ENCODE measurements around the gene CCL1.

CCL1 gene, protein sequence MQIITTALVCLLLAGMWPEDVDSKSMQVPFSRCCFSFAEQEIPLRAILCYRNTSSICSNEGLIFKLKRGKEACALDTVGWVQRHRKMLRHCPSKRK
- total RNA-seq = 0 reads per million in 2 donors

DNA sequence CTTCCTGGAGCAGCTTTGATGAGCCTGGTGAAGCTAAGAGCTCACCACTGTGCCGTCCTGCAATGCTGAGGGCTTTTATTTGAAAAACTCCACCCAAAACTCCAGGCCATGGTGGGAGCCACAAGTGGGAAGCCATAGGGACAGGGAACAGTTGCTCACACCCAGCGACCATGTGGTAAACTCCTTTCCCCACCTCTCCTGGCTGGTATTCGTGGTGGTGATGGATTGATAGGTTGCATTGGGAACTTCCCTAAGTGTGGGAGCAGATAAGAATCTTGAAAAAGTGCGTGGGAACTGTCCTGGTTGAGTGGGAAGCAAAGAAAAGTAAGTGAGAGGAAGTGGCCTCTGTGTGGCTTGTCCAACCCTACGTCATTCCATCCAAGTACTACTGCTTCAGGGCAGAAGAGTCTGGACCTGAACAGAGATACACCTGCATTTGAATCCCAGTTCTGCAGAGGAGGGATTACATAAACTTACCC lies at the start of gene CCL1:
CCL1 (minus strand) TSS at position 51 of the 479 bp plus-strand sequence. CDS start 72 bp downstream, outside the sequence.
- DNase-seq = no peak

DNA sequence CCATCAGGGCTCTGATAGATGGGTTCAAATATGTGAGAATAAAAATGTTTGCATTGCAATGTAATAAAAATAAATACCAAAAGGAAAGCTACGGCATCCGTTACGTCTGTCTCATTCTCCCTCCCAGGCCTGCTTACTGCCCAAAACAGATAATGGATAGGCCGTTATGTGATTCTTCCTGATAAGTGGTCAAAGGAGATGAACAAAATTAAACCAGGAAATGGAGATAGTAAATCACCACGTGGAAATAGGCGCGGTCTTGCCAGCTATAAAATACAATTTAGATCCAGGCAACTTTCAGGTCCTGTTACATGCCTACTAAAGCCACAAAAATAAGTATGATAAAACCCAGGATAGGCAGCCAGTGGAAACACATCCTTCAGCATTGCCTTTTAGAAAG lies 49.5 kb upstream of the CCL1 start:
- no peak for DNase-seq

DNA sequence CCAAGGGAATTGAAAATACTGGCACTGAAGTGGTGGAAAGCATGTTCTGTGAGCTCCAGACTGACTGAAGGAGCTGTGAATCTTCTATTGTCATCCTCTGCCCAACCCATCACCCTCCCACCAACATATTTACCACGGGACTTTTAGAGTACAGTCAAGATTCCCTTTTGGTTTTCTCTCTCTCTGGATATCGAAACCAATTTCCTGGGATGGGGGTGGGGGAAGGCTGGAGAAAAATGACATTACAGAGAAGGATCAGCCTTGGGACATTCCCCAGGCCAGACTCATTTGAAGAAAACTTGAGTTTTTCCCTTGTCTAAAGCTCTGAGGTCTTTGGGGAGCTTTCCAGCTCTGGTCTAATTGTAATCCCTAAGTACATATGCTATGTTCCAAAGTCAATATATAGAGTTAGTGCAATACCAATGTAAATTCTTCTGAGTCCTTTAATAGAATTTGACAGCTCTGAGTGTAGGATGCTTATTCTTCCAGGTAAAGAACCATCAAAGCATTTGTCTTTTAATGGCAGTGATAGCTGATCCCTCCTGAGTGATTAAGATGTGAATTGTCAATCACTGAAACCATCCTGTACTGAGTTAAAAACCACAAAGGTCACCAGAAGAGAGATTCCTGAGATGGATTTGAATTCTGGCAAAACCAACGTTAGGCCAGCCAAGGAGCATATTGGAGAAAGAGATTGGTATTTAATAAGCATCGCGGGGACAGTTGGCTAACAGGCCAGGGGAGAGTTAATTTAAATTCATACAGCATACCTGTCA lies 48.8 kb upstream of the CCL1 start:
- DNase-seq = no peak

DNA sequence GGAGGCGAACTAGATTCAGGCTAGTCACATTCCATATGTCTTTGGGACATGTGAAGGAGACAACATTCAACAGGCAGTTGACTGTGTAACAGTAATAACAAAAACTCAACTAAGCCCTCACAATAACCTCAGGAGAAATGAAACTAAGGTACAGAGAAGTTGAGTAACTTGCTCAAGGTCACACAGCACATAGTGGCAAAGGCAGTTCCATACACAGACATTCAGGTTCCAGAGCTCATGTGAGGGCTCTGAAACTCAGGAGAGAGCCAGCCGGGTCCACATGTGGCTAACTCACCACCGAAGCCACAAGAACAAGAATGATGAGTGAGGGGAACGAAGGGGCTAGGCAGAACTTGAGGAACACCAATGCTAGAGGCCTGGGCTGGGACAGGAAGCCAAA lies 46.3 kb upstream of the CCL1 start:
- no peak for DNase-seq

DNA sequence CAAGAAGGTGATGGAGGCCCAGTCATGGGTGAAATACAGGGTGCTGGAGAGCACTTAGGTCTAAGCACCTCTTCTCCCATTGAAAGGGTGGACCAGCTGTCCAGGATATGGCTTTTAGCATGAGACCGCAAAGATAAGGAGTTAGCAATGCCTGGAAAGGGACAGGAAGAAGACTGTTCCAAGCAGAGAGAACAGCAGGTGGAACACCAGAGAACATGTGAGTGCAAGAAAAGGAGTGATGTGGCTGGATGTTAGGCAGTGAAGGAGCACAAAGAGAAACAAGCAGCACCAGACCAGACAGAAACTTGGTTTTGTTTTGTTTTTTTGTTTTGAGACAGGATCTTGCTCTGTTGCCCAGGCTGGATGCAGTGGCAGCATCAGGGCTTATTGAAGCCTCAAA lies 45.4 kb upstream of the CCL1 start:
- DNase-seq = no peak

DNA sequence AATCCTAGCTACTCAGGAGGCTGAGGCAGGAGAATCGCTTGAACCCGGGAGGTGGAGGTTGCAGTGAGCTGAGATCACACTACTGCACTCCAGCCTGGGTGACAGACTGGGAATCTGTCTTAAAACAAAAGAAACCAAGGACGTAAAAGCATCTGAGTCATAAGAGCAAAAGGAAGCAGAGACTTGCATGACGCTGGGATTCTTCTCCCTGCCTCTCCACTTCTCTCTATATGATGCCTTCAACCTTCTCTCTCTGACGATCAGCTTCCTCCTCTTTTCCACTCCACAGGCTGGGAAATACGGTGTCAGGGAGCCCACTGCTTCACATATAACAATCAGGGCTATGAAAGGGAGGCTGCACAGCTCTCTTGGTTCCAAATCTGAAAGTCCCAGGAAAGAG lies 43.2 kb upstream of the CCL1 start:
- DNase-seq = no peak

DNA sequence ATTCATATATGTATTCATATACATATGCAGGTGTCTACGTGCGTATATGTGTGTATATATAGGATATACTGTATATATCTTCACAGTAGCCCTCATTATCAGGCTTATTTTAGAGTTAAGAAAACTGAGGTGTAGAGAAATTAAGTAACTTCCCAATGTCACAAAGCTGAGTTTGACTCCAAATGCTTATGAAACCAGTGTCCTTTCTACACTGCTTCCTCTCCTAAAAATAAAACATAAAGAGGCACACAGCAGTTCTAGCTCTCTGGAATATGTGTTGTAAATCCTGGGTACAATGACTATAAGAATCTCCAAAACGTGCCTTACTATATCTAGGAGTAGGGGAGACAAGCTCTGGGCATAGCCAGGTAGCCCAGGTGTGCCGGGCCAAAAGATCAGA lies 40.0 kb upstream of the CCL1 start:
- DNase-seq = no peak

DNA sequence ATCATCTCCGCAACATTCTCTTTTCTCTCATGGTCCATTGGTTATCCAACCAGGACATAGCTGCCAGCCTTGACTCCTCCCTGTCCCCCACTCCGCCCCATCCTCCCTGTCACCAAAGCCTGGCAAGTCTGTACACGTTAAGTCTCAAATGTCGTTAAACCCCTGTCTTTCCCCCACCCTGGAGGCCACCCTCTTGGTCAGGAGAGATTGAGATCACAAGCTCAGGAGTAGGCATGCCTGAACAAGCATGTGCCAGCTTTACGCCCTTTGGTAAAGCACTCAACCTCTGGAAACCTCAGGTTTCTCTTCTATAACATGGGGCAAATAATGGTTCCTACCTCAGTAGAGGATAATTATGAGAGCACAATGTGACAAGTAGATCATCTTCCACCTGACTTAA lies 38.1 kb upstream of the CCL1 start:
- DNase-seq = no peak

DNA sequence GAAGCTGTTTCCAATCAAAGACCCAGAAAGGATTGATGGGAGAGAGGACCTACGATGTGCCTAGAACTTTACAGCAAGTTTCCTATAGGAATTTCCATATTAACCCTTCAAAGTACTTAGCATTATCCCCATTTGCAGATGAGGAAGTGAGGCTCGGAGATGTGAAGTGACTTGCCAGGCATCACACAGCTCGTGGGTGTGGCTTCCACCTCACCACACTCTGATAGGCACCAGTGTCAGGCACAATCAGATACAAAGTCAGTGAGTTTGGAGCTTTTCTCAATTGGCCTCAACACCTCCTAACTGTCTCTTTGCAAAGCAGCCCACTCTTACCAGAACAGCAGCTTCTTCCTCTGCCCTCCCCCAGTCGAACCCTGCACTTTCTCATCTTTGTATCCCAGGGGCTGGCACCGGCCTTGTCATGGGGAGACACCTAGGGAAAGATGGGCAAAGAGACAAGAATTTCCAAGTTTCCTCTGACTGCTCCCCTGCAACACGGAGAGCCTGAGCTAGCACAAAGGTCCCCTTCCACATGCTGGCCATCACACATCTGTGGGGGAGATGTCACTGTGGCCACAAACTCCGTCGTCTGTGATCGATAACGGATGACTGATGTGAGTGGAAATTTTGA lies 37.4 kb upstream of the CCL1 start:
- DNase-seq = peak in 1 of 5 experiments; percentile 85

DNA sequence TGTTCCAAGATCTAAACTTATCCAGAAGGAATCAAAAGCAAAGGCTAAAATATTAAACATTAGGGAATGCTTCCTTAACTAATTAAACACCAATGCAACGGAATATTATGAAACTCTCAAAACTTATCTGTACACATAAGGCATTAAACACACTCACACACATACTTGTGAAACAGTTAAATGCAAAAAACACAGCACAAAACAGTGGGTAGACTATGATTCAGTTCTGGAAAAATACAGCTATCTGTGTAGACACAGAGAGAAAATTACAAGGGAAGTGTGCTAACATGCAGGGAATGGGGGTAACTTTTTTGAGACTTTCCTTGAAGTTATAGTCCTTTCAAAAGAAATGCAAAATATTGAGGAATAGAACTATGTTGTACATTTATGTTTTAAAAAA lies 36.7 kb upstream of the CCL1 start:
- DNase-seq = peak in 1 of 5 experiments; percentile 39

GRCh38 chr17:34398990-34399389 lies 36.0 kb upstream of the CCL1 start:
- peak in 1 of 5 experiments; percentile 85 for DNase-seq

DNA sequence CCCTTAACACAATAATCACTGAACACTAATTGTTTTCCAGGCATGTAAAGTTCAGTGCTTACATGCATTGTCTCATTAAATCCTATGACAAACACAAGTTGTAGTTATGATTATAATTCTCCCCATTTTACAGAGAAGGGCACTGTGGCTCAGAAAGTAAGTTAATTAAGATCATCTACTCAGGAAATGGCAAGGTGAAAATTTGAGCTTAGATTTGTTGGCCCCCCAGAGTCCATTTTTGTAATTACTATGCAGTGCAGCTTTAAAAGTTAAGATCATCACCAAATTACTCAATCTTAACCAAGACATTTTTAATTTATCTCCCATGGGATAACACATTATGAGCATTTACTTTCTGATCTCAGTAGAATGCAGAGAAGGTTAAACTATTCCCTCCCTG lies 34.2 kb upstream of the CCL1 start:
- peak in 1 of 5 experiments; percentile 50 for DNase-seq

DNA sequence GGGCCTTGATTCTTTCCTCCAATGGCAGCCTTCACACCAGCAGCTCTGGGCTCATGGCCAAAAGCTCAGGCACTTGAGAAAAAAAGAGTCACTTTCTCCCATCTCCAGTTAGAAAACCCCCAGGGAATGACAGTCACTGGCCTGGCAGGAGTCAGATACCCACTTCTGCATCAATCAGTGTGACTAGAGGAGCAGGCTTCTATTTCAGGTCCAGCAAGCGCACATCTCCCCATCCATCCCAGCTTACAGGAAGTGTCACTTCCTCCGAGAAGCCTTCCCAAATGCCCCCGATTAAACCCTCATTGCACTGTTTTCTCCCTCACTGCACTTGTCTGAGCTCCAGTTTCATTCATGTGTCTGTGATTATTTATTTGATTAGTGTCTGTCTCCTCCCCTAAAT lies 30.4 kb upstream of the CCL1 start:
- no peak for DNase-seq

- DNase-seq = no peak
Observed at GRCh38 chr17:34391241-34391640, 28.2 kb upstream of the CCL1 start.

- DNase-seq = no peak
Observed at GRCh38 chr17:34390649-34391048, 27.6 kb upstream of the CCL1 start.

DNA sequence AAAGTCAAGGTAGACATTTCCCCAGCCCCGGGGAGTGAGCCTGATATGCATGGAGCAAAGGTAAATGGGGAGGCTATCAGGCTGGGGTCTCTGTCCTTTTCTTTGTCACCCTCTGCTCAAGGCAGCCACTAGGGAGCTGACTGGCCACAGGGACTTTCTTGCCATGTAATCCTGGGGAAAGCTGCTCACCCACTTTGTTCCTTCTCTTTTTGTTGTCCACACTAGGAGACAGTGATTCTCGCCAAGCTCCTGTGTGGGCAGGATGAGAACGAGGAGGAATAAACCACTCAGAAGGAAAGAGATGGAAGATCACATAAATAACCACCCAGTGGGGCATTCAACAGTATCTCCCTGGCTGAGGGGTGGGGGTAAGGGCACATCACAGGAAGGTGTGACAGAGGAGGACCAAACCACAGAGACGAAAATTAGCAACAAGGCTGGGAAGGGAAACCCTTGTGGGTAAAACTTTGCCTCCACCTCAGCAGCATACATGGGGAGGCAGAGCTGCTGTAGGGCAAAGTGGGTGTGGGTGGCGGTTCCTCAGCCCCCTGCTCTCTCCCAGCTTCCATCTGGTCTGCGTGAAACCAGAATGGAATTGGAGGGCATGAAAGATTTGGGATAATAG lies 26.2 kb upstream of the CCL1 start:
- DNase-seq = peak in 1 of 5 experiments; percentile 92

- no peak for DNase-seq
Observed at GRCh38 chr17:34387566-34387965, 24.5 kb upstream of the CCL1 start.

DNA sequence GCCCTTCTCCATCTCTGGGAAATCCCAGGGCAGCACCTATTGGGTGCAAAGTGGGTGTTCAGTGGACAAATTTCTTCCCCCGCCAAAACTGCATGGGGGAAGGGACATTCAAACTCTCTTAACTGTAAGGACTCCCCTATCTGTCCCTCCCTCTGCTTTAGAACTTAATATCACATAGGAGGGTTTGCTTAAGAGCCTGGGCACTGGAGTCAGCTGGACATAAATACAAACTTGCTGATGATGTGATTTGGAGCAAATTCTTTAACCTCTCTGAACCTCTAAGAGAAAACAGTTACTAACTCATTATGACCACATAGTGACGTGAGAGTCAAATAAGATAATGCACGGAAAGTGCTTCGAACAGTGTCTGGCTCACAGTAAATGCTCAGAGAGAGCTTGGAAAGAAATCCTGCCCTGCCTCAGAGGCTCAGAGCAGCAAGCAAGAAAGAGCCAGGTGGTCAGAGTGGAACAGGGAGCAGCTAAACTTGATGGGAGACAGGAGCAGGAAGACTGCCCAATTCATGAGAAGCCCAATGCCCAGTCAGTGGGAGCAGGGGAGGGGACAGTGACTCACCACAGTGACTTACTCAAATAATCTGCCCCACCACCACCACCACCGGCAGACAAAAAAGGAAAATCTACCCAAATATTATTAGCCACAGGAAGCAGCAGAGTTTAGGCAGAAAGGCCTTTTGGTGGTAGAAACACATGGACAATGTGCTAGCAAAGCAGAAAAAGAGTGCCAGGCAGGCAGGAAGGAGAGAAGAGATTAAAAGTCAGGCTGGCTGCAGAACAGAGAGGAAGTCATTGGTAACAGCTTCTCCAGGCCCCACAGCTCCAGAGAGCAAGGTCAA lies 23.9 kb upstream of the CCL1 start:
- peak in 1 of 5 experiments; percentile 70 for DNase-seq

GRCh38 chr17:34386343-34386696 lies 23.3 kb upstream of the CCL1 start:
- DNase-seq = no peak

- peak in 1 of 5 experiments; percentile 79 for DNase-seq
Observed at GRCh38 chr17:34384822-34385605, 22.0 kb upstream of the CCL1 start.

DNA sequence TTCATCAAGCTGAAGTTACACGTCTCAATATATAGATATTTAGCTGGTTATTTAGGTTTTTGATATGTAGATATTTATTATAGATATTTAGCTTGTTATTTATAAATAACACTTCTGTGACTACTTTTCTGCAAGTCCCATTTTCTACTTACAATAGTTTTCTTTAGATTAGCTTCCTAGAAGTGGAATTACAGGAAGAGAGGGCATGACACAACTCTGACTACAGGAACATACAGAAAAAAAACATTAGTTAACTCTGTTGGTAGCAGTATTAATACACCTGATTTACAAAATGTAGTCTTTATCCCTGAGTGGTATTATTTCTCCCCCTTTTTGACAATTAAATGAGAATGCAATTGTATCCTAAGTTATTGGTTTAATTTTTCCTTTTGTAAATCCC lies 21.2 kb upstream of the CCL1 start:
- DNase-seq = no peak

DNA sequence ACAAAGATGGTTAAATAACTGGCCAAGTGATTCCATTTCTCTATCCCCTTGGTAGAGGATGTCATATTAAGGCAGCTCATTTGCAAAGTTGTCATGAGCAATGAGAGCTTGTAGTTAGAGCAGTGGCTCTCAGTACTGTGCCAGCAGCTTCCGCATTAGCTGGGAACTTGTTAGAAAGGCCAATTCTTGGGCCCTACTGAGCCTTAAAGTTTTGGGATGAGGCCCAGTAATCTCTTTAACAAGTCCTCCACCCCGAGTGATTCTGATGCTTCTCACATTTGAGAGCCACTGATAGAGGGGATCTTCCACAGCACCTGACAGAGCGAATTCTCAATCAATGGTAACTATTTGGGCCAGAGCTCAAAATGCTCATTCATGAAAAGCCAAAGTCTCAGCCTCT lies 20.2 kb upstream of the CCL1 start:
- DNase-seq = no peak
